ENCODE measurements around the gene MYB.

Gene MYB

DNA sequence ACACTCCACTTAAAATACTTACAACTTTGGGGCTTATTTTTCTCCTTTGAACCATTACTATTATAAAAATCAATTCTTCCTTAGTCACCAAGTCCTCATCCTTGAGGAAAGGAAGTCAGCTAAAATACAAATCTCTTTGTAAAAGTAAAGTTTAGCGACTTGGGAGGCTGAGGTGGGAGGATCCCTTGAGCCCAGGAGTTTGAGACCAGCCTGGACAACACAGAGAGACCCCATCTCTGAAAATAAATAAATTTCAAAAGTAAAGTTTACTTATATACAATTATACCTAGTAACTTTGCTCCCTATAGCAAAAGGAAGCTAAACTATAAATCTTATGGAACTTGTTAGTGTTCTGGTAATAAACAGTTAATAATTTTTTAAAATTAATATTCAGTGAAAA, 40.4 kb downstream of the MYB start:
- H3K36me3 ChIP-seq (ENCODE audit: insufficient read depth, low read length), result no peaks in the 10 kb centered on the region
- no peak overlapping the region for H2AFZ ChIP-seq (ENCODE audit: low read length, unreplicated experiment)
- no peaks in the 10 kb centered on the region for H3K79me2 ChIP-seq (ENCODE audit: control insufficient read depth, insufficient read depth, low read length, unreplicated experiment)
- H3K27me3 ChIP-seq (ENCODE audit: insufficient read depth, low read length), result no peaks in the 10 kb centered on the region
- no peaks in the 10 kb centered on the region for H3K4me1 ChIP-seq (ENCODE audit: control insufficient read depth, insufficient read depth, low read length, unreplicated experiment)
- H3K27ac ChIP-seq (ENCODE audit: low read depth, low read length), result no peak overlapping the region
- no peak overlapping the region for H3K4me3 ChIP-seq (ENCODE audit: low read depth, low read length)

DNA sequence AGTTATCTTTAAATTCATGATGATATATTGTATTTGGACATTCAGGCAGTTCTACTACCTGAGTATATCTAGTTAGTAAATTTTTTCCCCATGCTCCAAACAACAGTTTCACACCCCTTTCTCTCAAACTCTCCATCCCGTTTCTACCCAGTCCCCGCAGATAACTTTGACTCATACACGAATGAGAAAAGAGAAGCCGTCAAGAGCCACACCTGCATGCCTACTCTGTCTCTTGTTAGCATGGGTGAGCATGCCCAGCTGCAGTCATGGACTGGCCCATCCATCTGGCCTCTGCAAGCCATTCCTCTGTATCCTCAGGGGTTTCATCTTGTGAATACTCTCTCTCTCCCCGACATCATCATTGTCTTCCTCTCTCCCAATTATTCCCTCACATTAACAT, 41.5 kb downstream of the MYB start:
- Histone ChIP-seq H2AFZ (ENCODE audit: low read length, unreplicated experiment) (no peak overlapping the region), H3K4me1 (ENCODE audit: control insufficient read depth, insufficient read depth, low read length, unreplicated experiment) (no peaks in the 10 kb centered on the region), H3K4me3 (ENCODE audit: low read depth, low read length) (no peak overlapping the region), H3K36me3 (ENCODE audit: insufficient read depth, low read length) (no peaks in the 10 kb centered on the region), H3K27me3 (ENCODE audit: insufficient read depth, low read length) (no peaks in the 10 kb centered on the region), H3K79me2 (ENCODE audit: control insufficient read depth, insufficient read depth, low read length, unreplicated experiment) (no peaks in the 10 kb centered on the region), H3K27ac (ENCODE audit: low read depth, low read length) (no peak overlapping the region)

DNA sequence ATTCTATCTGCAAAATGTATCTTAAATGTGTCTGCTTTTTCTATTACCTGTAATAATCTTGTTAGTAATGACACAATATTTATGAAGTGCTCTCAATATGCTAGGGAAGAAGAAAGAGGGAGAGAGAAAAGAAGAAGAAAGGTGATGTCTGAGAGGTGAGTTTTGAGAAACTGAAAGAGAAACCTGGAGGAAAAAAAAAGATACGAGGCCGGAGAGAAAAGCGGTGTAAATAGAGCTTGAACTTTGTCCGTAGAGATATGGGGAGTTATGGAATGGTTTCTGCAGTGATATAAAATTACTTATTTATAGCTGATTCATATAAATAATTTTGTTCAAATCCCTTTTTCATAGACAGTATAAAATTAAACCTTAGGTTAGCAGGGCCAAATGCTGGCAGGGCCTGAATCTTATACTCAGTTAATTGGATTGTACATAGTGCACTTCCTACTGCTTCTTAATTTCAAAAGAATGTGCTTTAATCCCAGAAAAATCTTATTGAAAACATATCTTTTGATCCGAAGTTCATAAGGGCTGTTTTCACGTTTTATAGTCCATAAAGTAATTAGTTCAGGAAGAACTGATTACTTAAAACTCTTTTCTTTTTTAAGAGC, 43.0 kb downstream of the MYB start:
- no peak overlapping the region for H2AFZ ChIP-seq (ENCODE audit: low read length, unreplicated experiment)
- no peak overlapping the region for H3K4me3 ChIP-seq (ENCODE audit: low read depth, low read length)
- H3K4me1 ChIP-seq (ENCODE audit: control insufficient read depth, insufficient read depth, low read length, unreplicated experiment), result no peaks in the 10 kb centered on the region
- no peaks in the 10 kb centered on the region for H3K27me3 ChIP-seq (ENCODE audit: insufficient read depth, low read length)
- H3K36me3 ChIP-seq (ENCODE audit: insufficient read depth, low read length), result no peaks in the 10 kb centered on the region
- no peaks in the 10 kb centered on the region for H3K79me2 ChIP-seq (ENCODE audit: control insufficient read depth, insufficient read depth, low read length, unreplicated experiment)
- no peak overlapping the region for H3K27ac ChIP-seq (ENCODE audit: low read depth, low read length)

DNA sequence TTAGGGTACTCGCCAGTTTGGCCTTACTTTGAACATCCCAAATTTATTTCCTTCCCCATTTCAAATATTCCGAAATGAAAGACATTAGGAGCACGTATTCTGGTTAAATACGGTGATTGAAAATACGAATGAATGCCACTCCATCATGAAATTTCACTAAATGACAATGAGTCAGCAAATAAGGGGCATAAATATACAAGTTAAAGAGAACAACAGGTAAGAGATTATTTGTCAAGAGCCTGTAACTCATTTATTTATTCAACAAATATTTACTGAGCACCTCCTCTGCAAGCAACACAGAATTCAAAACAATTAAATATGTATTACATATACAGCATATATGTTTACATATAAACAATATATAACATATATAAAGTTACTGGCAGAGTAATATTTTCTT, 44.8 kb downstream of the MYB start:
- Histone ChIP-seq H2AFZ (ENCODE audit: low read length, unreplicated experiment) (no peak overlapping the region), H3K36me3 (ENCODE audit: insufficient read depth, low read length) (no peaks in the 10 kb centered on the region), H3K79me2 (ENCODE audit: control insufficient read depth, insufficient read depth, low read length, unreplicated experiment) (no peaks in the 10 kb centered on the region), H3K4me1 (ENCODE audit: control insufficient read depth, insufficient read depth, low read length, unreplicated experiment) (peaks cover 2% of the 10 kb centered on the region), H3K4me3 (ENCODE audit: low read depth, low read length) (no peak overlapping the region), H3K27me3 (ENCODE audit: insufficient read depth, low read length) (no peaks in the 10 kb centered on the region), H3K27ac (ENCODE audit: low read depth, low read length) (no peak overlapping the region)

DNA sequence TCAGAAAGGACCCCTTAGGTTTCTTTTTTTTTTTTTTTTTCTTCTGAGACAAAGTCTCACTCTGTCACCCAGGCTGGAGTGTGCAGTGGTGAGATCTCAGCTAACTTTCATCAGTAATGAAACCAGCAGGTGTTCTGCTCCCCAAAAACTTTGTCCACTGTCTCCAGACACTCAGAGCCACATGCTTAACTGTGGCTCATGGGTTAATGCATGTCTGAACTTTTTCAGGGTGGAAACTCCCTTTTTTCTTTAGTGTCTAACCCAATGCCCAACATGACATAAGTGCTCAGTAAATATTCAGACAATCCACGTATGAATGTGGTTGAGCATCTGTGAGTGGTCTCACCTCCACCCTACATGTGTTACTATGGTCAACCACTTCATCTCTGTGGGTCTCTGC, 45.4 kb downstream of the MYB start:
- H3K79me2 ChIP-seq (ENCODE audit: control insufficient read depth, insufficient read depth, low read length, unreplicated experiment), result no peaks in the 10 kb centered on the region
- H3K27me3 ChIP-seq (ENCODE audit: insufficient read depth, low read length), result no peaks in the 10 kb centered on the region
- no peak overlapping the region for H3K27ac ChIP-seq (ENCODE audit: low read depth, low read length)
- no peak overlapping the region for H3K4me3 ChIP-seq (ENCODE audit: low read depth, low read length)
- H3K4me1 ChIP-seq (ENCODE audit: control insufficient read depth, insufficient read depth, low read length, unreplicated experiment), result peaks cover 8% of the 10 kb centered on the region
- no peaks in the 10 kb centered on the region for H3K36me3 ChIP-seq (ENCODE audit: insufficient read depth, low read length)
- H2AFZ ChIP-seq (ENCODE audit: low read length, unreplicated experiment), result no peak overlapping the region

DNA sequence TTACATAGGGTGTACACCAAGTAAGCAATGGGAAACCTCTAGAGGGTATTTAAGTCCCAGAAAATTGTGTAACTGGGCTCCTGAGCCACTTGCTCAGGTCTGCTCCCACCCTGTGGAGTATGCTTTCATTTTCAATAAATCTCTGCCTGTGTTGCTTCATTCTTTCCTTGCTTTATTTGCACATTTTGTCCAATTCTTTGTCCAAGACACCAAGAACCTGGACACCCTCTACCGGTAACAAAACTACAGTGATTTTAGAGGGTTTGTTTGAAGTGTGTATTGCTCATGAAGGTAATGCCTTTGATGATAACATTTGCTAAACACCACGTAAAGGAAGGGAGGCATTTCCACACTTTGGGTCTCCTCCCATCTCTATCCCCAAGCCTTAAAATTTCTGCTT, 46.2 kb downstream of the MYB start:
- no peaks in the 10 kb centered on the region for H3K79me2 ChIP-seq (ENCODE audit: control insufficient read depth, insufficient read depth, low read length, unreplicated experiment)
- no peaks in the 10 kb centered on the region for H3K36me3 ChIP-seq (ENCODE audit: insufficient read depth, low read length)
- no peak overlapping the region for H3K27ac ChIP-seq (ENCODE audit: low read depth, low read length)
- H3K27me3 ChIP-seq (ENCODE audit: insufficient read depth, low read length), result no peaks in the 10 kb centered on the region
- H3K4me1 ChIP-seq (ENCODE audit: control insufficient read depth, insufficient read depth, low read length, unreplicated experiment), result peaks cover 11% of the 10 kb centered on the region
- H3K4me3 ChIP-seq (ENCODE audit: low read depth, low read length), result no peak overlapping the region
- no peak overlapping the region for H2AFZ ChIP-seq (ENCODE audit: low read length, unreplicated experiment)

DNA sequence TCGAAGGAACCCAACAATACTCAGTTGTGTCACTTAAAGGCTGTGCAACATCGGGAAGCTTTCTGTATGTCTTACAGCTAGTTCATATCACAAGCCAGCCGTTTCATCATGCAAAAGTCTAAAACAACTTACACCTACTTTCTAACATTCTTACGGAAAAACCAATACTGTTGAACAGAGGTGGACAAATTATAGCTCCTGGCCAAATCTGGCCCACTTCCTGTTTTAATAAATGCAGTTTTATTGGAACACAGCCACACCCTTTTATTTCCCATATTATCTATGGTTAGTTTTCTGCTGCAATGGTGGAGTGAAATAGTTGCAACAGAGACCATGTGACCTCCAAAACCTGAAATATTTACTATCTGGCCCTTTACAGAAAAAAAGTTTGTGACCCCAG, 46.6 kb downstream of the MYB start:
- Histone ChIP-seq H2AFZ (ENCODE audit: low read length, unreplicated experiment) (no peak overlapping the region), H3K4me3 (ENCODE audit: low read depth, low read length) (no peak overlapping the region), H3K36me3 (ENCODE audit: insufficient read depth, low read length) (no peaks in the 10 kb centered on the region), H3K27ac (ENCODE audit: low read depth, low read length) (no peak overlapping the region), H3K79me2 (ENCODE audit: control insufficient read depth, insufficient read depth, low read length, unreplicated experiment) (no peaks in the 10 kb centered on the region), H3K4me1 (ENCODE audit: control insufficient read depth, insufficient read depth, low read length, unreplicated experiment) (peaks cover 11% of the 10 kb centered on the region), H3K27me3 (ENCODE audit: insufficient read depth, low read length) (no peaks in the 10 kb centered on the region)

DNA sequence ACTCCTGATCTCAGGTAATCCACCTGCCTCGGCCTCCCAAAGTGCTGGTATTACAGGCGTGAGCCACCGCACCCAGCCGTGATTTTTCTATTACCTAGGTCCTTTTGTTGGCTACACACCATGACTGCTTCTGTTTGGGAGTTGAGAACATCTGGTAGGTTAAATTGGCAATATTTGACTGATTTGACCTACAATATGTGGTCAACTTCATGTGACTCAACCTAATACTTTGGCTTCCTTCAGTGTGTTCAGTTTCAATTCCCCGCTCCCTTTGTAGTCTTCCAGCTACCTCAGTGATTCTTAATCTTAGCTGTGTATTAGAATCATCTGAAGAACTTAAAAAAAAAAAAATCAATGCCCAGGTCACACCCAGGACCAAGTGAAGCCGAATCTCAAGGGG, 47.4 kb downstream of the MYB start:
- H3K27me3 ChIP-seq (ENCODE audit: insufficient read depth, low read length), result no peaks in the 10 kb centered on the region
- no peaks in the 10 kb centered on the region for H3K79me2 ChIP-seq (ENCODE audit: control insufficient read depth, insufficient read depth, low read length, unreplicated experiment)
- no peak overlapping the region for H3K4me3 ChIP-seq (ENCODE audit: low read depth, low read length)
- no peak overlapping the region for H2AFZ ChIP-seq (ENCODE audit: low read length, unreplicated experiment)
- H3K4me1 ChIP-seq (ENCODE audit: control insufficient read depth, insufficient read depth, low read length, unreplicated experiment), result peaks cover 11% of the 10 kb centered on the region
- no peaks in the 10 kb centered on the region for H3K36me3 ChIP-seq (ENCODE audit: insufficient read depth, low read length)
- H3K27ac ChIP-seq (ENCODE audit: low read depth, low read length), result no peak overlapping the region

DNA sequence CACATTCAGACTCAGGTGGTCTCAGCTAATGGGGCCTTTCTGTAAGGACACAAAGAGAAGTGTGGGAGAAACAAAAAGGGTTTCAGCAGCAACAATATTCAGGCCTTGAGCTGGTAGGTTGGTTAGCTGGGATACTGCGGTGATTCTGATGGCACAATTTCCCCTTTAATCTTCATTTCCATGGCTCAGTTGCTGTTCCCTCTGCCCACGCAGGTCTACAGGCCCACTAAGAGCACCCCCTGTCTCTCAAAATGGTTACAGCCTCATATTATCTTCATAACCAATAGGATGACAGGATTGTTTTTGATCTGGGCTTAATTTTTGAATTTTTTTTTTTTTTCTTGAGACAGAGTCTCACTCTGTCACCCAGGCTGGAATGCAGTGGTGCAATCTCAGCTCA, 48.9 kb downstream of the MYB start:
- Histone ChIP-seq H3K79me2 (ENCODE audit: control insufficient read depth, insufficient read depth, low read length, unreplicated experiment) (no peaks in the 10 kb centered on the region), H3K27me3 (ENCODE audit: insufficient read depth, low read length) (no peaks in the 10 kb centered on the region), H3K4me3 (ENCODE audit: low read depth, low read length) (no peak overlapping the region), H3K4me1 (ENCODE audit: control insufficient read depth, insufficient read depth, low read length, unreplicated experiment) (peaks cover 11% of the 10 kb centered on the region), H3K36me3 (ENCODE audit: insufficient read depth, low read length) (no peaks in the 10 kb centered on the region), H3K27ac (ENCODE audit: low read depth, low read length) (no peak overlapping the region), H2AFZ (ENCODE audit: low read length, unreplicated experiment) (no peak overlapping the region)

DNA sequence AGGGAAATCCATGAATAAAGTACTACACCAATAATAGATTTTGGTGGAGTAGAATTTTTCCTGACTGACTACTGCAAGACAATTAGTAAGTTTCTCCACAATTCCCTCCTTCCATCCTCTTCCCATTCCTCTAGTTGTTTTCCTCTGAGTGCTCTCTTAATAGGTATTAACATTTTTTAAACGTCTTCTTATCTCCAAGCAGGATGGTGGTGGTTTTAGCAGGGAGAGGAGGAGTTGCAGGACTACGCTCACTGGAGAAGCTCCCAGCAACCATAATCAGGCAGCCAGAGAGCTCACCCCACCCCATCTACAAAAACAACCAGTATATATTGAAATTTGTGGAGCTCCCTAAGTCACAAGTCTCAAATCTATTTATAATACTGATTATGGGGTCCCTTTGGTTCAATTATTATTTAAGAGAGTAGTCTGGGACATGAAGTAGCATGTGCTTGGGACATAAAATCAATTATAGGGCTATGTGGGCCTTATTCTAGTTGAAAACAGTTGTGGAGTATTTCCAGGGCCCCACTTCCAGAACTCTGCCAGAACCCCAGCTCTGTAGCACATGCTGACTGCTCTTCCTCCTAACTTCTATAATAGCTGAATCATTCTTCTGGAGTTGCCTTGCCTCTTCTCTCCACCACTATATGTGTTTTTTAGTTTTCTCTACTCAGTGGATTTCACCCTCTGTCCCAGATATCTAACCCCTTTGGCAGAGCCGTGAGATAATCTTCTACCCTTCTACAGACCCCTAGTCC, 49.8 kb downstream of the MYB start:
- Histone ChIP-seq H2AFZ (ENCODE audit: low read length, unreplicated experiment) (peak overlapping the region; percentile 66), H3K27me3 (ENCODE audit: insufficient read depth, low read length) (no peaks in the 10 kb centered on the region), H3K4me3 (ENCODE audit: low read depth, low read length) (no peak overlapping the region), H3K36me3 (ENCODE audit: insufficient read depth, low read length) (no peaks in the 10 kb centered on the region), H3K27ac (ENCODE audit: low read depth, low read length) (peak overlapping the region; percentile 37; the same call in 1 of the 2 replicates), H3K4me1 (ENCODE audit: control insufficient read depth, insufficient read depth, low read length, unreplicated experiment) (peaks cover 11% of the 10 kb centered on the region), H3K79me2 (ENCODE audit: control insufficient read depth, insufficient read depth, low read length, unreplicated experiment) (no peaks in the 10 kb centered on the region)

DNA sequence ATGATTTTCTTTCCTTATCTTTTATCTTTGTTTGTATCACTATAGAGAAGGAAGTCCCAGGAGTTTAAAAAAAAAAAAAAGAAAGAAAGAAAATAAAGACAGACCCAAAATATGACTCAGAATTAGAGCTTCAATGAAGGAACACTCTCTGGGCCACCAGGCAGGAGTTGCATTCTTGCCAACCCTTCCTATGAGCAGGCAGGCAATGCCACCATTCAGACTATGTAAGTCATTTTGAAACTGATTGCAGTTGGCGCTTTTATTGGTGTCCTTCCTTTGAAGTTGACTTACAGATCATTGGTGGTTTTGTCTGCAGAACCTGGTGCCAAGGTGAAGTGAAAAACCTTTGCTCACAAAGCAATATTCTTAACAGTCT, 50.3 kb downstream of the MYB start:
- Histone ChIP-seq H3K79me2 (ENCODE audit: control insufficient read depth, insufficient read depth, low read length, unreplicated experiment) (no peaks in the 10 kb centered on the region), H3K36me3 (ENCODE audit: insufficient read depth, low read length) (no peaks in the 10 kb centered on the region), H3K27me3 (ENCODE audit: insufficient read depth, low read length) (no peaks in the 10 kb centered on the region), H3K27ac (ENCODE audit: low read depth, low read length) (peak overlapping the region; percentile 37; the same call in 1 of the 2 replicates), H3K4me3 (ENCODE audit: low read depth, low read length) (no peak overlapping the region), H2AFZ (ENCODE audit: low read length, unreplicated experiment) (peak overlapping the region; percentile 66), H3K4me1 (ENCODE audit: control insufficient read depth, insufficient read depth, low read length, unreplicated experiment) (peaks cover 11% of the 10 kb centered on the region)
